Right atrium auricular region (tissue), 2 donors: Measurements from ENCODE around the gene LRRC32. TPM values are rescaled to one million over a fixed set of nuclear protein-coding genes. Genes with fewer than 3 reads are reported as not detected.

Experiments used
- DNase-seq: peaks from one replicate; pipeline ENCODE4 v3.0.0-alpha.2; 2019; ENCODE audit warnings: low spot score
- H3K27ac ChIP-seq, 2 donors: fragments of 200-600 bp; sonication (generic); 1 replicate in 1 of 2; 2 replicates in 1 of 2; pipeline ENCODE4 v1.5.1; 2016 to 2019
- H3K27me3 ChIP-seq, 2 donors: fragments of 200-600 bp; sonication (generic); one replicate each; pipeline versions ENCODE4 v1.5.1 to v1.6.0; 2017 to 2019
- H3K36me3 ChIP-seq: fragments of 200-600 bp; sonication (generic); one replicate; pipeline ENCODE4 v1.5.1; 2016
- H3K4me1 ChIP-seq, 2 donors: fragments of 200-600 bp; sonication (generic); one replicate each; pipeline versions ENCODE4 v1.5.1 to v1.6.0; 2017 to 2019
- H3K4me3 ChIP-seq, 2 donors: fragments of 200-600 bp; sonication (generic); 1 replicate in 1 of 2; 2 replicates in 1 of 2; pipeline ENCODE4 v1.5.1; 2017 to 2019; ENCODE audit warnings: mild to moderate bottlenecking in 1 of 2, moderate library complexity in 1 of 2
- H3K9me3 ChIP-seq, 2 donors: fragments of 200-600 bp; sonication (generic); one replicate each; pipeline ENCODE4 v1.5.1; 2019
- CTCF ChIP-seq, 2 donors: fragments of 200-600 bp; sonication (generic); IDR thresholded peaks; one replicate each; pipeline ENCODE4 v1.5.1; 2019; ENCODE audit warnings: antibody characterized with exemption in 2 of 2
- total RNA-seq, 2 donors: library from RNA; depleted of rRNA; stranded (reverse); fragments of >200 nt; gene quantifications; one replicate each; pipeline ENCODE4 v1.1.0, GENCODE V29; 2016

The LRRC32 gene
- total RNA-seq, 2 donors from 2014 or later, result 37.9 to 56.0 TPM

DNA sequence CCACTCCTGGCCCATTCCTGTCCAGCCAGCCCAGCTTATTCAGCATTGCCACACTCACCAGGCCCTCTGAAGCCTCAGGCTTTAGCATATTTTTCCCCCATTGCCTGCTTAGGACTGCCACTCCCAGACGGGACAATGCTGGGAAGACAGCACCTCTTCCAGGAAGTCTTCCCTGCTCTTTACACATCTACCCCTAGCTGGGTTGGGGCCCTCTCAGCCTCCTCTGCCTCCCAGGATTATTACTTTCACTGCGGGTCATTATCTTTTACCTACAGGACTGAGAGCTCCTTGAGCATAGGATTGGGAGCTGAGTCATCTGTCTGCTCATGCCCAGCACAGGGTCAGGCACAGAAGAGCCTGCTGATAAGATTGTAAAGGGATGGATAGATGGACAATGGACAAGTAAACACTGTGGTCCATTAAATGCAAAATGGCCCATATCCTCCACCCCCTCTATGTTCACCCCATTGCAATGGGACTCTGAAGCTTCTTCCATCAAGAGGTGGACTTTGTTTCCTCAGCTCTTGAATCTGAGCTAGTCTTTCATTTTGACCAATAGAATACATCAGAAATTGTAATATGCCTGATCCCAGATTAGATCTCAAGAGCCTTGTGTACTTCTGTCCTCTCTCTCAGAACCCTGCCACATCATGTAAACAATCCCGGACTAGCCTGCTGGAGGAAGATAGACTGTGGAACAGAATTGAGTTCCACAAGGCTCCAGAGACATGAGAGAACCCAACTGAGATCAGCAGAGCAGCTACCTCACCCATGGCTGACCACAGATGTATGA is 32.0 kb upstream of the LRRC32 start:
- H3K36me3 ChIP-seq, result no peaks in the 10 kb centered on the region
- H3K4me3 ChIP-seq, result no peak overlapping the region
- no peak for TF ChIP-seq CTCF (IDR thresholded peaks at IDR 0.05)
- peaks cover 0 to 10% of the 10 kb centered on the region in 2 donors for H3K9me3 ChIP-seq
- DNase-seq, result no peak
- no peaks in the 10 kb centered on the region for H3K4me1 ChIP-seq
- H3K27me3 ChIP-seq, result no peaks in the 10 kb centered on the region
- no peak overlapping the region for H3K27ac ChIP-seq

GRCh38 chr11:76701294-76702040 is 30.9 kb upstream of the LRRC32 start:
- H3K36me3 ChIP-seq, result no peaks in the 10 kb centered on the region
- peaks cover 0 to 10% of the 10 kb centered on the region in 2 donors for H3K9me3 ChIP-seq
- no peak for TF ChIP-seq CTCF (IDR thresholded peaks at IDR 0.05)
- H3K27me3 ChIP-seq, result no peaks in the 10 kb centered on the region
- no peak overlapping the region for H3K27ac ChIP-seq
- H3K4me1 ChIP-seq, result no peaks in the 10 kb centered on the region
- DNase-seq, result no peak
- no peak overlapping the region for H3K4me3 ChIP-seq

- H3K9me3 ChIP-seq, result peaks cover 0 to 5% of the 10 kb centered on the region in 2 donors
- no peak overlapping the region for H3K4me3 ChIP-seq
- no peaks in the 10 kb centered on the region for H3K27me3 ChIP-seq
- H3K4me1 ChIP-seq, result no peaks in the 10 kb centered on the region
- no peak for TF ChIP-seq CTCF (IDR thresholded peaks at IDR 0.05)
- H3K36me3 ChIP-seq, result no peaks in the 10 kb centered on the region
- DNase-seq, result no peak
- H3K27ac ChIP-seq, result no peak overlapping the region
Measured at GRCh38 chr11:76700177-76701100, 29.9 kb upstream of the LRRC32 start.

DNA sequence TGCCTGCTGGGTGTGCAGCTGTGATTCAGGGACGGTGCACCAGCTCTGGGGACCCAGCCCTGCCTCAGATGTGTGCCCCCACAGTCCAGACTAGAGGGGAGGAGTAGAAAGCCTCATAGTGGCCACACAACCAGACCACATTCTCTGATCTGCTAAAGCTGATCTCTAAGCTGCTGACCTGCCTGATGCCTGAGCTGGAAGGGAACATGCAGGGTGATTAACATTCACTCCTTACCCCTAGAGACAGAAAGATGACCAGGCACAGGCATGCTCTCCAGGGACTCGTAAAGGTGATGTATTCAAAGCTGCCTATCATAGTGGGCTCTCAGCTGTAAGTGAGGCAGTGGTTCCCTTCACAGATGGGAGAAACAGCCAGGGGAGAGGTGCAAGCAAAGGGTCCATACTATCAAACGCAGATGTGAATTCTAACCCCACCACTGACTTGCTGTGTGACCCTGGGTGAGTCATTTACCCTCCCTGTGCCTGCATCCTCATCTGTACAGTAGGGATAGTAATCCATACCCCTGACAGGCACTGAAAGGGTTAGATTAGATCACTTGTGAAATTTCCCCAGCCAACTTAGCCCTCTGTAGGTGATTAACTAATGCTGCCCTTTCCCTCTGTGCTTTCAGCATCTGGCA is 29.0 kb upstream of the LRRC32 start:
- Histone ChIP-seq H3K9me3 (no peaks in the 10 kb centered on the region), H3K4me3 (no peak overlapping the region), H3K27ac (no peak overlapping the region), H3K27me3 (no peaks in the 10 kb centered on the region), H3K4me1 (no peaks in the 10 kb centered on the region), H3K36me3 (no peaks in the 10 kb centered on the region)
- no peak for TF ChIP-seq CTCF (IDR thresholded peaks at IDR 0.05)
- no peak for DNase-seq

- H3K27ac ChIP-seq, result no peak overlapping the region
- no peak for TF ChIP-seq CTCF (IDR thresholded peaks at IDR 0.05)
- H3K27me3 ChIP-seq, result no peaks in the 10 kb centered on the region
- DNase-seq, result no peak
- no peak overlapping the region for H3K4me3 ChIP-seq
- H3K9me3 ChIP-seq, result no peaks in the 10 kb centered on the region
- H3K36me3 ChIP-seq, result no peaks in the 10 kb centered on the region
- H3K4me1 ChIP-seq, result no peaks in the 10 kb centered on the region
Measured at GRCh38 chr11:76698321-76699043, 27.9 kb upstream of the LRRC32 start.
